Stimulated activated CD4-positive, alpha-beta T cell treated with anti-CD3 and anti-CD28 coated beads, Interleukin-2, amount 100 ng/mL, for 4 hours (primary cell): Measurements from ENCODE around the gene ARFRP1.
"Not testable (repeated sequence)": the region's sequence is repeated elsewhere in the genome, so short reads cannot be mapped to it uniquely, and the experiment has no call there.

Experiments
- DNase-seq: peaks from one replicate; pipeline ENCODE4 v3.0.0-alpha.2; 2020; ENCODE audit warnings: low read depth

ARFRP1 gene

DNA sequence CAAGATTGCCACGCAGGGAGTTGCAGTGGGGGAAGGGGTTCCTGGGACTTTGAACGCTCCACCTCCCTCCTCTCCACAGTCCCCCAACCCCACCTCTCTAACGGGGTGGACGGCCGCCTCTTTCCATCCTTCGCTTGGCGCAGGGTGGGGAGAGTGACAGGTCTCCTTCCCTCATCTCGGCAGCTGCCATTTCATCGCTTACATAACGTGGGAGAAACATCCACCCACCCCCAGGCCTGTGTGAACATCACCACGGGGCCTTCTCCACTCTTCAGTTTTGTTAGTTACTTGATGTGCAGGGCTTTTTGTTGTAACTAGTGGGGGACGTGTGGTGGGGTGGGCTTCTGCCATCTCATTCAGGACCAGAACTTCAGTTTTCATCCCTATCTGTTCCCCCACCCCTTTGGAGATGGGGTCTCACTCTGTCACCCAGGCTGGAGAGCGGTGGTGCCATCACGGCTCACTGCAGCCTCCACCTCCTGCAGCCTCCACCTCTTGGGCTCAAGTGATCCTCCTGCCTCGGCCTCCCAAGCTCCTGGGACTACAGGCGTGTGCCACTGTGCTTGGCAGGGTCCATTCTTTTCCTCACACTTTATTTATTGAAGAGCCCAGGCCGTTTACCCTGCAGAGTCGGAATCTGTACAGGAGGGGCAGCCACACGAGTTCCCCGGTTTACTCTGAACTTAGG is 32.0 kb downstream of the ARFRP1 start:
- no peak for DNase-seq

DNA sequence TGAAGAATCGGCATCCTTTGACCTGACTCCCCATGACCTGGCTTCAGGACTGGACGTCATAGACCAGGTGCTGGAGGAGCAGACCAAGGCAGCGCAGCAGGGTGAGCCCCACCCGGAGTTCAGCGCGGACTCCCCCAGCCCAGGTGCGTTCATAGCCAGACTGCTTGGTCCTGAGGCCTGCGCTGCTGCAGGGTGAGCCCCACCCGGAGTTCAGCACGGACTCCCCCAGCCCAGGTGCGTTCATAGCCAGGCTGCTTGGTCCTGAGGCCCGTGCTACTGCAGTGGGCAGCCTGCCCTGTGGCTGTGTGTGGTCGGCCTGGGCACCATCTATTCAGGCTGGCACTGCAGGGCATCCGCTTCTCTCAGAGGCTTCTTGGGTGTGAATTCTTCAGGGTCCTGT is 33.8 kb downstream of the ARFRP1 start:
- DNase-seq = no peak

DNA sequence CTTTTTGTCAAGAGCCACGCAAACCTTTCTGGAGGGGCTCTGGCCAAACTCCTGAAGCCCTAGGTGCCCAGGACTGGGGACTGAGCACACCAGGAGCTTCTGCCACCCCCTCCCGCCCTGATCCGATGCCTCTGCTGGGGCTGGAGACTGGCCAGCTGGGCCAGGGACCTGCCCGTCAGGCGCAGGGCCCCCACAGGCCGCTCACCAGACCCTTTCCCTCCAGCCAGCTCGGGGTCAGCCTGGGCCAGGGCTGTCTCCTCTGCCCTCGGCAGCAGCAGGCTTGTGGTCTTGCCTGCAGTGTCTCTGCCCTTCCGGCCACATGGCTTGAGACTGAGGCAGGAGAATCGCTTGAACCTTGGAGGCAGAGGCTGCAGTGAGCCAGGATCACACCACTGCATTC is 35.1 kb downstream of the ARFRP1 start:
- no peak for DNase-seq

GRCh38 chr20:63671695-63672094 is 36.1 kb downstream of the ARFRP1 start:
- not testable (repeated sequence) for DNase-seq

GRCh38 chr20:63668351-63668750 is 39.4 kb downstream of the ARFRP1 start:
- DNase-seq = no peak

DNA sequence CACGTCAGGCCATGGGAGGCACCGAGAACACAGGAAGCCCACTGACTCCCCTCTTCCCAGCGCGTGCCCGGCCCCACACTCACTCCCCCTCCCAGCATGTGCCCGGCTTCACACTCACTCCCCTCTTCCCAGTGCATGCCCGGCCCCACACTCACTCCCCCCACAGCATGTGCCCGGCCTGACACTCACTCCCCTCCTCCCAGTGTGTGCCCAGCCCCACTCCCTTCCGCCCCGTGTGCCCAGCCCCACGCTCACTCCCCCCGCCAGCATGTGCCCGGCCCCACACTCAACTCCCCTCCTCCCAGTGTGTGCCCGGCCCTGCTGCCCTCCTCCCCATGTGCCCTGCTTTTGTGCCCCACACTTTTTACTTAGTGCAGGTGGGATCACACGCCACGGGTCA is 39.9 kb downstream of the ARFRP1 start:
- no peak for DNase-seq

GRCh38 chr20:63665708-63666107 is 42.1 kb downstream of the ARFRP1 start:
- no peak for DNase-seq

GRCh38 chr20:63664861-63665594 is 42.7 kb downstream of the ARFRP1 start:
- no peak for DNase-seq

- no peak for DNase-seq
Measured at GRCh38 chr20:63664143-63664851, 43.5 kb downstream of the ARFRP1 start.

GRCh38 chr20:63663332-63664066 is 44.3 kb downstream of the ARFRP1 start:
- DNase-seq = no peak

DNA sequence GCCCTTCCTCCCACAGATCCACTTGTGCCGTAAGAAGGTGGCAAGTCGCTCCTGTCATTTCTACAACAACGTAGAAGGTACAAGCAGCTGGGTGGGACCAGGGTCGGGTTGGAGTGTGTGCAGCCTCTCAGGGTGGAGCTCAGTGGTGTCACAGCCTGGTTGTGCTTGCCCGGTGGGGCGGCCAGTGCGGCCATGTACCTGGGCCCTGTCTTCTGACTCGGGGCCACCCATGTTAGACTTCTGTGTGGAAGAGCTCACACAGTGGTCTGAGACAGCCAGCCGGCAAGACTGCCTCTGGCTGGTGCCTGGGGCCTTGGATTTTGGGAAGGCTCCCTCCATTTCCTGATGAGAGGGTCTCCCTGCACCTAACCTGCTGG is 45.0 kb downstream of the ARFRP1 start:
- DNase-seq = no peak

DNA sequence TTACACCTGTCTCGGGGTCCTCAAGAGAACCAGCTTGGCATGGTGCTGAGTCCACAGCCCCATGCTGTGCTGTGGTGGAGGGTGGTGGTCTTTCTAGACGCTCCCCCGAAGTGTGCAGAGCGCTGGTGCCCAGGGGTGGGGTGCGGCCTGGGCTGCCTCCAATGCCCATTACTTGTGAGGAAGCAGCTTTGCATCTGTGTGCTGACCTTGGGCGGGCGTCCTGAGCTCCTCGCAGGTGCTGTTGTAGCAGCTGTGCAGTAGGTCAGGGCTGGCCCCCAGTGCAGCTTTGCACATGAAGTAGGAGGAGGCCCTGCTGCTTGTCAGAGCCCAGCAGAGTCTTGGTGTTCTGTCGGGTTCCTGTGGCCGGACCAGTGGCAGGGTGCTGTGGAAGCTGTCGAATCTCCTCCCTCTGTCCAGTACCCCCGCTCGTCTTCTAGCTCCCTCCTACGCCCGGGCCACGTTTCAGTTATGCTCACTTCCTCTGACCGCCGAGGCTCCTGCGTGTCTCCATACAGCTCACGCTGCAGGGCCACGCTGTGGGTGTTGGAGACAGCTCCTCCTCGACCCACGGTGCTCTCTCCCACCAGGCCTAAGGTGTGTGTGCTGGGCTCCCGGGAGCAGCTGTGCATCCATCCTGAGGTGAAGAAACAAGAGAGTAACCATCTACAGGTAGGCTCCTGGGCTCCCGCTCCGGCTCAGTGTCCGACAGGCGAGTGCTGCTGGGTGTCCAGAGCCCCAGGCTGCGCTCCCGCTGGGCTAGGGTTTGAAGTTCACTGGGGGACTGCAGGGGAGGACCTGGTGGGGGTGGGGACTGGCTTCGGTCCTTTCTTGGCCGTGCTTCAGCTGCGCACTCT is 45.6 kb downstream of the ARFRP1 start:
- no peak for DNase-seq

- no peak for DNase-seq
Measured at GRCh38 chr20:63661108-63661507, 46.7 kb downstream of the ARFRP1 start.

DNA sequence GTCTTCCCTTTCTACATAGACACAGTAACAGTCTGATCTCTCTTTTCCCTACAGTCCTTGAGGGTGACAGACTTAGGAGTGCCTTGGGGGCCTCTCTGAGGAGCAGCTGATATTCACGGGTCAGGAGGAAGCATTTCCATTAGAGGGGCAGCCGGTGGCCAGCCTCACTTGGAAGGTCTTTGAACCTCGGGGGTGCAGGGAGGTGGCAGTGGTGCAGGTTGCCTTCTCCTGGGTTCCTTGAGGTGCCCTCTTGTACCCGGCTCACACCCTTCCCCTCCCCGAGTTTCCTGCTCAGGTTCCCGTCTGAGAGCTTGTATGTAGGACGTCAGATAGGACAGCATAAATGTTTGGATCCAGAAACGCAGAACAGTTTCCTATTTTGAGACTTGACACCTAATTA is 47.2 kb downstream of the ARFRP1 start:
- no peak for DNase-seq

GRCh38 chr20:63660174-63660573 is 47.6 kb downstream of the ARFRP1 start:
- DNase-seq = not testable (repeated sequence)

DNA sequence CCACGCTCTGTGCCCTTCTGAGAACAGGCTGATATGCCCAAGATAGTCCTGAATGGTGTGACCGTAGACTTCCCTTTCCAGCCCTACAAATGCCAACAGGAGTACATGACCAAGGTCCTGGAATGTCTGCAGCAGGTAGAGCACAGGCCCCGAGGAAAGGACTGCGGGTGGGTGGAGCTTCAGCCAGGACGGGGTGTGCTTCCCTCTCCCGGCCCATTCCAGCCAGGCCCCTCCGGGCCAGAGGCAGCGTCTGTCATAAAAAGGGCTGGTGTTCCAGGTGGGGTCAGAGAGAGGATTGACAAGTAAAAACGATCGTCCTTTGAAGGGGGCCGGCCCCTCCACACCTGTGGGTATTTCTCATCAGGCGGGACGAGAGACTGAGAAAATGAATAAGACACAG is 48.4 kb downstream of the ARFRP1 start:
- no peak for DNase-seq

DNA sequence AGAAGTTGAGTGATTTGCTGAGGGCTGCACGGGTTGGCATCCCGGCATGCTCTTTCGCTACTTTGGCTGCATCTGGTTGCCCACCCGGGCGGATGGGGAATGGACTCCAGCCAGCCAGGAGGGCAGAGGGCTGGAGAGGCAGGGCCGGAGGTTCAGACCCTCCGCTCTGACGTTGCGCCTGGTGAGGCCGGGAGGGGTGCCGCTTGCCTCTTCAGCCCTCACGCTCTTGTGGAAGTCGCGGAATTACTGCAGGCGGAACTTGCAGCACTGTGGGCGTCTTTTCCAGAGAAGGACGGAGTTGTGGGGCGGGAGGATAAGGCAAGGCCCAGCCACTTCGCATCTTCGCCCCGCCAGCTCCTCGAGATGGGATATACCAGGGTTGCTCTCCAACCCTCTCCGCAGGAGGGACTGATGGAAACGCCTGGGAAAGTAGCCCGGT is 49.0 kb downstream of the ARFRP1 start:
- DNase-seq = no peak

- DNase-seq = peak; percentile 81
Measured at GRCh38 chr20:63657937-63658748, 49.6 kb downstream of the ARFRP1 start, which contains the start of gene RTEL1. TSS of gene RTEL1 (plus strand) at chr20:63658312. CDS start at chr20:63659403, 1,091 bp downstream.

GRCh38 chr20:63657260-63657936 is 50.4 kb downstream of the ARFRP1 start:
- DNase-seq = no peak

DNA sequence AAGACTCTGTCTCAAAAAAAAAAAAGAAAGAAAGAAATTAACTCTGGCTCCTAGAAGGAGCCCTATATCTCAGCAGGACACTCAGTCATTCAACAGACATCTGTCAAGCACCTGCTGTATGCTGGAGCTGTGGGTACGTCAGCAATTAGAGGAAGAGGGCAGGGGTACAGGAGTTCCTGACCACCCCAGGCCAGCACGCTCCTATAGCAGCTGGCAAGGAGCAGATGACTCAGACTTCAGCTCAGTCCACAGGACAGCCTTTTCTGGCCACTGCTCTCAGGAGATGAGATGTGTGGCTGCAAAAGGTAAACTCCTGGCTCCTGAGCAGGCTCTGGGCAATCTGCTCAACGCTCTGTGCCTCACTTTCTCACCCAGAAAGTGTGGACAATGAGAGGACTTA is 51.3 kb downstream of the ARFRP1 start:
- no peak for DNase-seq
